COLO829 (cell line): Measurements from ENCODE around the gene SEC31B.

Source experiments
- DNase-seq: peaks from one replicate; pipeline ENCODE4 v3.0.0; 2012; ENCODE audit warnings: low spot score

Gene SEC31B

GRCh38 chr10:100529475-100530298 is 10.0 kb upstream of the SEC31B start, which contains the start of gene NDUFB8:
TSS of gene NDUFB8 (minus strand) at chr10:100529871. CDS start at chr10:100529851, 20 bp downstream.
- DNase-seq = peak; percentile 83

- DNase-seq = no peak
Observed at GRCh38 chr10:100528921-100529474, 9.3 kb upstream of the SEC31B start.

DNA sequence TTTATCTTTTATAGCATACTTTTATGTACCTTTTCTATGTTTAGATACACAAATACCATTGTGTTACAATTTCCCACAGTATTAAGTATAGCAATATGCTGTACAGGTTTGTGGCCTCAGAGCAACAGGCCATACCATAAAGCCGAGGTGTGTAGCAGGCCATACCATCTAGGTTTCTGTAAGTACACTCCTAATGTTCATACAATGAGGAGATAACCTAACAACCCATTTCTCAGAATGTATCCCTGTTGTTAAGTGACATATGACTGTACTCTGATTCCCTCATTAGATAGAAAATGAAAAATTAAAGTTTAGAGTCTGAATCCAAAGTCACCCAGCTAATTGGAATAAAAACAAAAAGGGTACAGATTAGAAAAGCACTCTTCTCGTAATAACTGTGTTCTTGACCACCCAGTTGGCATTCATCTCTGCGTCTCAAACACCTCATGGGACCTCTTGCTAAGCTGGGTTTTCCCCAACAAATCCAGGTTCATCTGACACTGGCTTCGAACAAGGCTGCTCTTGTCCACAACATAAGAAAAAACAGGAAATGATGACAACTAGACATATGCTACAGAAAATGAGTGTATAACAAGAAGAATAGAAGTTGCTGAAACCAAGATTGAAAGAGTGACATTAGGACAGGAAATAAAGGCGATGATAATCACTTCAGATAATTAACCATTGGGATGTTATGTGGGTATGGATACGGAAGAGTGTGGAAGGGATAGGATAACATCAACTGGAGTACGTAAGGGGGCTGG is 8.6 kb upstream of the SEC31B start:
- peak; percentile 31 for DNase-seq

DNA sequence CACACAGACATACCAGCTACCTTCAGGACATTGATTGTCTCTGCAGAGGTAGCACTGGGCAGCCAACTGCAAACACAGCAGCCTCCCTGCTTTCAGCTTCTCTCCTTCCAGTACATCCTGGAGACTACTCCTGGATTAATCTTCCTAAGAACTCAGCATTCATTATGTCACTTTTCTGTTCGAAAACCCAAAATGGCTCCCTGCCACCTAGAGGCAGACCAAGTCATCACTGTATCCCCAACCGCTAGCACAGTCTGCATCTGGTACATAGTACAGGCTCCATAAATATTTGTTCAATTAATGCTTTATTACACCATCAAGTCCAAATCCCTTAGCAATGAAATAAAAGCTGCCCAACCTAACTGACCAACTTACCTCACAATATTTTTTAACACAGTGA is 5.0 kb upstream of the SEC31B start:
- no peak for DNase-seq

DNA sequence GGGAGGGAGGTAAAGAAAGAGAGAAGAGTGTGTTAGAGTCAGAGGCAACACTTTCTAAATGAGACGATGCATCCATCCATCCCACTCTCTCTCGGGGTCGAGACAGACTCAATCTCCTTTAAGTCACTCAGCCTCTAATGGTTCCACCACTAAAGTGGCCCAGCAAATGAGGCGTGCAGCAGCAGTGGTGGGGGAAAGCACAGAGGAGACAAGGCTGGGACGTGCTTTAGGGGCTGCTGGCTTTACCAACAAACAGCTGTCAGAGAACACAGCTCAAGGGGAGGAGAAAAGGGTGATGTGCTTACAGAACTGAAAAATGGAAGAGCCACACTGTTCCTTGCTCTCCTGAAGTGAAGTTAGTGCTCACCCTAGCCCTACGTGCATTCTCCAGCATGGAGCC is 4.5 kb upstream of the SEC31B start:
- no peak for DNase-seq

DNA sequence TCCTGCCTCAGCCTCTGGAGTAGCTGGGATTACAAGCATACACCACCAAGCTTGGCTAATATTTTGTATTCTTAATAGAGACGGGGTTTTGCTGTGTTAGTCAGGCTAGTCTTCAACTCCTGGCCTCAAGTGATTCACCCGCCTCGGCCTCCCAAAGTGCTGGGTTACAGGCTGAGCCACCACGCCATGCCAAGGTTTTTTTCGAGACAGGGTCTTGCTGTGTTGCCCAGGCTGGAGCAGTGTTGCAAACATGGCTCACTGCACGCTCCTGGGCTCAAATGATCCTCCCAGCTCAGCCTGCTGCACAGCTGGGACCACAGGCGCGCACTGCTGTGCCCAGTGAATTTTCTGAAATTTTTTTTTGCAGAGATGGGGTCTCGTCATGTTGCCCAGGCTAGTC is 3.3 kb upstream of the SEC31B start:
- DNase-seq = no peak

GRCh38 chr10:100522107-100522801 is 2.6 kb upstream of the SEC31B start:
- DNase-seq = no peak

GRCh38 chr10:100520811-100521210 is 1.1 kb upstream of the SEC31B start:
- DNase-seq = no peak

- DNase-seq = peak; percentile 31
Observed at GRCh38 chr10:100518761-100519241, 860 bp downstream of the SEC31B start.

- DNase-seq = no peak
Observed at GRCh38 chr10:100516847-100517246, 2.8 kb downstream of the SEC31B start.

DNA sequence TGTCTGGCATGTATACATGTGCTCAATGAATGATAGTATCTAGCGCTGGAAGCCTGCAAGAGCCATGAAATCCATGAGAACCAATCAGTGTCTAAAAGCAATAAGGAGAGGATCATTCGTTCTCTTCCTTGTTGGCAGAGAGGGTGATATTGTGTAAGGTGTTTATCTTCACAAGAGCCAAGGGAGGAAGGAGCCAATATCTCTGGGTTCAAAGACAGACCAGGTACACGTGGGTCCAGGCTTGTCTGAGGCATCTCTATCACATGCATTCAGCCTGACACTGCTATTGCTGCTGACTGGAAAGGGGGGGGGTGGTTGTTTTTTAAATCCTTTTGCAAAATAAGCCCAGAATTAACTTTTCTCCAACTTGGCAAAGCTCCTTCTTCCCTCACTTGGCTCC is 4.0 kb downstream of the SEC31B start:
- DNase-seq = no peak

DNA sequence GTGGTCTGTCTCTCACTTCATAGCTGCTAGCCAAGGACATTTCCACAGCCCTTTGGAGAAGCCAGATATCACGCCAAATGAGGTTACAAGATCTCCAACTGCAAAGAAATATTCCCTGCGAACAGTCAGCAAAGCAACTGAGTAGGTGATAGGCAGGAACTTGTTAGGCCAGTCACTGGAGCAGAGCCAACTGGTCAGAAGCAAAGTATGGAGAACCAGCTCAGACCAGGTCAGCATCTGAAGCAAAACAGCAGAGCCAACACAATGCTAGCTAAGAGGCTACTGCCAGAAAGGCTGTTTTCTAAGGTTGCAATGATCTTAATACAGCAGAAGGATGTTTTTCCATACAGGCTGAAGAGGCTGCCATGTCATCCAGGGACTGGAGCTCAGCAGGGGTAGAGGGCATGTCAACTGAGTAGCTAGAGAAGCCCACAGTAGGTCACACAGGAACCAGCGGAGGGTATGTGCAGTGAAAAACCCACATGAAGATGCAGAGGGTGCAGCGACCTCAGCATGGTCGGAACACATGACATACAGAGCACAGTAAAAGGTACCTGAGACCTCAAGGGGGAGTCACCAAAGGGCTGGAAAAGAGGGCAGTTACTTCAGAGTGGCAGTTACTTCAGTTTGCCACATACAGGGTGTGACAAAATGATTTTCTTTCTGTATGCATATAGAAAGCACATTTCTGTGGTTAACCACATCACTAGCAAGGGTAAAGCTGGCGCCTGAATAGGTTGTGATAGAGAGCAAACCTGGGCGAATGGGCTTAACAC is 8.9 kb downstream of the SEC31B start:
- DNase-seq = no peak

DNA sequence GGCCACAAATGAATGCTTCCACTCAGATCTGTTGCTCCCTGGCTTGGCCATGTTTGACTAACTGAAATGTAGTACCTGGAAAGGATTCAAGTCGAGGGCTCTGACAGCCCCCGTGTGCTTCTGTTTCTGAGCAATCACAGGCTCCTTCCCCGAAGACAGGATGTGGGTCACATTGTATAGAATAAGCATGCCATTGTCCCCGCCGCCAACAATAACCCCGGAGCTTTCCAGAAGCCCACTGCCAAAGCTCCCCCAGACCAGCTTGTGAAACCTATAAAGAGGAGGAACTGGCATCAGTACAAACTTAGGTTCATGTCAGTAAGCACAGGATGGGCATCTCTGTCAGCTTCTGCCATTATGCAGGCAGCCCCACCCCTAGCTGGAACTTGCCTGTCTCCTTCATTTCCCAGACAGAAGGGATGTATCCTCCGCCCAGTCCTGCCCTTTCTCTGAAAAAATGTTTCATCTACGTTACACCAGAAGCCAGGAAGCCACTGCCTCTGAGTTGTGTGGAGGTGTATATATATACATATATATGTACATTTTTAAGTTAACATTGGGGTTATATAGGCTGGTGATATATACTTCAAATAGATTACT is 10.3 kb downstream of the SEC31B start:
- no peak for DNase-seq

DNA sequence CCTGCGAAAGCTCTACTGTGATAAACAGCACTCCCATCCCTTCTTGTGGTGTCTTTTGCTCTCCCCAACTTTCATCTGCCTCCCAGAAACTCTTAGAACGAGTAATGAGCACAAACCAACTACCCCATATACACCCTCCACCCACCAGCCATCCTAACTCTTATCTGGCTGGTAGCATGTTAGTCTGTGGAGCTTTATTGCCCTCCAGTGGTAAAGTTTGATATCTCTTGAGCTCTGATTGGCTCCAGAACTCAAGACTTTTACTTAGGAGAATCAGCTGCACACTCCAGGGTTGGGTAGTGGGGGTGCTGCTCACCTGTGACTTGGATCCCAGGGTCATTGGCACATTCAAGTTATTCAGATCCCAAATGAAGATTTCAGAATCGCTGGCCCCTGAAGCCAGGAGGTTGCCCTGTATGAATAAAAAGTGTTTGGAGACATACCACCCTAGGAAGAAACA is 10.9 kb downstream of the SEC31B start:
- peak; percentile 43 for DNase-seq

DNA sequence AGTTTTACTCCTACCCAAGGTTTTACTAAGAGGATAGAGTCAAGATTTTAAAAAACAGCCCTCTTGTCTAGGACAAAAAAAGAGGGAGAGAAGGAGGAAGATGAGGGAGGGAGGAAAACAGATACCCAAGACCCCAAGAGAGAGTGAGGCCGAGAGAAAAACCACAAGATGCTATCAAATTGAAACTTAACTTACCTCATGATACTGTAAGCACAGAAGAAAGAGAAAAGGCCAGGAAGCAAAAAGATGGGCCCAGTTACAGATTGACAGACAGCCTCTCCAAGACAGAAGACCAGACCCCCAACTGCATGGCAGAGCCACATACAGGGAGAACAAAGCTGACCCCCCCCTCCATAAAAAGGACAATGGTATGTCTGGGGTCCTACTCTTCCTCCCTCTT is 11.4 kb downstream of the SEC31B start:
- no peak for DNase-seq

DNA sequence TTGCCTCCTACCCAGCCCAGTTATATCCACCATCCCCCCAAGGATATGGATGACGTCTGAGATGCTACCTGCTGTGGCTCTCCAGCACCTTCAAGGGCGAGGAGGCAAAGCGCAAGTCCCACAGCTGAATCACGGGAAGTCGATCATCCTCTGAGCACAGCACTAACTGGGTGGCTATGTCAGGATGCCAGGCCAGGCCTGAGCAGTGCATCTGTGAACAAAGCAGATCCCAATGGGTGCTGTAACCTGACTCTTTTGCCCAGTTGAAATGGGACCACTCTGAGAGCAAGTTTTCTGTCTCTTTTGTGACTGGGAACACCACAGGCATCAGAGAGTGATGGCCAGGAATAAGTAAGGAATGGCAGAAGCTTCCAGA is 12.3 kb downstream of the SEC31B start:
- no peak for DNase-seq

DNA sequence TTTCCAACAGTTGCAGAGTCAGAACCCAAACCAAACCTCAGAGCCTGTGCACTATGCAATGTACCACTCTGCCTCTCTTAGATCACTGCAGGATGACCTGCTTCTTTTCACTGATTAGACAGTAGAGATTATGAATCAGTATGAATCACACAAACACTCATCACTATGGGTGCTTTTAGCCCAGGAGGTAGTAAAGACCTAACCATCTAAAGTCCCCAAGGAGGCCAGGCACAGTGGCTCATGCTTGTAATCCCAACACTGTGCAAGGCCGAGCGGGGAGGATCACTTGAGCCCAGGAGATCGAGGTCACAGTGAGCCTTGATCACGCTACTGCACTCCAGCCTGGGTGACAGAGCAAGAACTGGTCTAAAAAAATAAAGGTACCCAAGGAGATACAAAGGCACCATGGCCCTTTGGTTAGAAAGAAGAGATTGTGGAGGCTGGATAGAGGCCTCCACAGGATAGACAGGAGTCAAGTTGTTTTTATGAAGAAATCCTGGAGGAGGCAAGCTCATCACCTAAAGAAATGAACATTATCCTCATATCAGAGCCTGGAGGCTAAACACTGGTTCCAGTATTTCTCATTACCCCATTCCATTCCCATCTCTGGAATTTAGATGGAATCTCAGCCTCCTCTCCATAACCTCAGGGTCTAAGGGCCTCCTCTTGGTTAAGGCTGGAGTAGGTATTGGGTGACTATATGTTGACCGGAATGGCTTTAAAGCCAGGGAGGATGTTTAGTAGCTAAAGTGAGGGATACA is 12.9 kb downstream of the SEC31B start:
- no peak for DNase-seq

DNA sequence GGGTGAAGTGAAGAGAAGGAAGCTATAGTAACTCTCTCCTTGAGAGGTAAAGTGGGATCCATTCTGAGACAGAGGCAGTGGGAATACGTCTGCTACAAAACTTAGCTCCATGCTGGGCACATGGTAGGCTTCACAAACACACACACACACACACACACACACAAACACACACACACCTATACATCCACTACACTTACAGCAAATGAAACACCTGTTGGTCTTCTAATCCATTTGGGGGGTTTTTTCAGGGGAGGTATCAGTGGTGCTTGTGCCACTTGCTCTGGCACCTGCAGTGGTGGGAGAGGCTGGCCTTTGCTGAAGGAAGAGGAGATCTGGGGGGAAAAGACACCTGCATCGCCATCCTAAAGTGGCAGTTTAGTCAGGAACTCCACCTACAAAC is 14.5 kb downstream of the SEC31B start:
- no peak for DNase-seq

GRCh38 chr10:100504096-100504495 is 15.6 kb downstream of the SEC31B start:
- DNase-seq = no peak

DNA sequence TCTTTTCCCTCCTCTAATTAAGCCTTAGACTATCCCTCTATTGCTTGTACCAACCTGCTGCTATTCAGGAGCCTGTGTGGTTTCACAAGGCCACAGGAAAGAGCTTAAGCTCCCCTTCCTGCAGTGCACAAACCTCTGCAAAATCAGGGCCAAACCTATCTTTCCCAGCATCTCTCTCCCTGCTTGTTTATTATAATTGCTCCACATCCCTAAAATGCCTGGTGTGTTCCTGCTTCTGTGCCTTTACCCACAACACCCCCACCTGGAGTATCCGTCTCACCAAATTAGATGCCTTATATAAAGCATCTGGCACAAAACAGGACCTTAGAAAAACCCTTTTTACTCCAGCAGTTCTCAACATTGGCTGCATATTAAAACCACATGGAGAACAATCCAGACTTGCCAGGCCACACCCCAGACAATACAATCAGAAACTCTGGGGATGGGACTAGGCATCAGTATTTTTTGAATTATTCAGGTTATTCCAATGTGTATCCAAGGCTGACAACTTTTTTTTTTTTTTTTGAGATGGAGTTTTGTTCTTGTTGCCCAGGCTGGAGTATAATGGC is 16.7 kb downstream of the SEC31B start:
- DNase-seq = no peak
